ENCODE results near the gene CCDC158. TPM values are rescaled to one million over a fixed set of nuclear protein-coding genes. Genes with fewer than 3 reads are reported as not detected.

CCDC158 gene
- total and polyA plus RNA-seq, 2 experiments from 2014 or later, result 0.21 to 0.27 TPM

GRCh38 chr4:76325072-76325471, 95.9 kb downstream of the CCDC158 start:
- Histone ChIP-seq H3K9me2 (ENCODE audit: insufficient read depth) (peaks cover 7% of the 10 kb centered on the region; the same call in 1 of the 2 replicates), H3K4me1 (ENCODE audit: insufficient read depth) (no peaks in the 10 kb centered on the region), H3K27me3 (ENCODE audit: insufficient read depth) (no peaks in the 10 kb centered on the region), H2AFZ (no peak overlapping the region), H3K79me2 (replicated peaks; ENCODE audit: insufficient read depth) (no peaks in the 10 kb centered on the region), H3K4me2 (no peak overlapping the region), H3K36me3 (ENCODE audit: insufficient read depth) (0 out of 2 replicates have a peak, but pooled peaks cover 4% of the 10 kb centered on the region), H4K20me1 (replicated peaks; ENCODE audit: insufficient read depth) (no peaks in the 10 kb centered on the region), H3K4me3 (no peak overlapping the region), H3K27ac (ENCODE audit: low read depth) (no peak overlapping the region), H3F3A (replicated peaks; ENCODE audit: low read depth) (no peaks in the 10 kb centered on the region)
- Mint-ChIP-seq H3K36me3 (ENCODE audit: low read depth) (peaks cover 9% of the 10 kb centered on the region; the same call in 2 of the 3 replicates), H3K4me3 (no peak overlapping the region), H3K27me3 (ENCODE audit: insufficient read depth, low read depth, poor library complexity) (no peaks in the 10 kb centered on the region), H3K4me1 (no peaks in the 10 kb centered on the region), H3K9me3 (peaks cover 26% of the 10 kb centered on the region), H3K27ac (no peak overlapping the region)
- TF ChIP-seq ZNF114 (CRISPR knock-in tag; IDR thresholded peaks at IDR 0.05) (no peak), EZH2 (IDR thresholded peaks at IDR 0.05; ENCODE audit: low read depth, unreplicated experiment) (no peak), ZNF462 (CRISPR knock-in tag; IDR thresholded peaks at IDR 0.05) (no peak), JUNB (IDR thresholded peaks at IDR 0.05; ENCODE audit: unreplicated experiment) (no peak), CREB1 (CRISPR knock-in tag; IDR thresholded peaks at IDR 0.05; ENCODE audit: low read depth) (no peak), NANOG (IDR thresholded peaks at IDR 0.05; ENCODE audit: borderline replicate concordance) (no peak)
- DNase-seq (ENCODE audit: low spot score) (no peak), ATAC-seq (no peak)

GRCh38 chr4:76322236-76322635, 98.7 kb downstream of the CCDC158 start:
- no peak overlapping the region for H2AFZ ChIP-seq

More at GRCh38 chr4:76322236-76322635, 98.7 kb downstream of the CCDC158 start:
- H3K4me3 Mint-ChIP-seq, result no peak overlapping the region
- DNase-seq (ENCODE audit: low spot score) (no peak), ATAC-seq (no peak)
- no peaks in the 10 kb centered on the region for H4K20me1 ChIP-seq (replicated peaks; ENCODE audit: insufficient read depth)
- no peak overlapping the region for H3K27ac ChIP-seq (ENCODE audit: low read depth)
- H3F3A ChIP-seq (replicated peaks; ENCODE audit: low read depth), result no peaks in the 10 kb centered on the region
- no peaks in the 10 kb centered on the region for H3K27me3 ChIP-seq (ENCODE audit: insufficient read depth)
- peaks cover 20% of the 10 kb centered on the region for H3K9me3 Mint-ChIP-seq
- no peaks in the 10 kb centered on the region for H3K4me1 Mint-ChIP-seq
- H3K4me1 ChIP-seq (ENCODE audit: insufficient read depth), result no peaks in the 10 kb centered on the region
- no peaks in the 10 kb centered on the region for H3K27me3 Mint-ChIP-seq (ENCODE audit: insufficient read depth, low read depth, poor library complexity)
- H3K79me2 ChIP-seq (replicated peaks; ENCODE audit: insufficient read depth), result no peaks in the 10 kb centered on the region
- H3K4me2 ChIP-seq, result no peak overlapping the region
- H3K27ac Mint-ChIP-seq, result no peak overlapping the region
- no peak overlapping the region for H3K4me3 ChIP-seq
- peaks cover 7% of the 10 kb centered on the region; the same call in 1 of the 2 replicates for H3K9me2 ChIP-seq (ENCODE audit: insufficient read depth)
- H3K36me3 Mint-ChIP-seq (ENCODE audit: low read depth), result peaks cover 9% of the 10 kb centered on the region; the same call in 2 of the 3 replicates
- TF ChIP-seq NANOG (IDR thresholded peaks at IDR 0.05; ENCODE audit: borderline replicate concordance) (no peak), POLR2AphosphoS5 (IDR thresholded peaks at IDR 0.05; ENCODE audit: low read depth) (no peak), ZNF331 (CRISPR knock-in tag; IDR thresholded peaks at IDR 0.05; ENCODE audit: low read depth) (no peak), JUNB (IDR thresholded peaks at IDR 0.05; ENCODE audit: unreplicated experiment) (no peak), ZNF114 (CRISPR knock-in tag; IDR thresholded peaks at IDR 0.05) (no peak), STAT1 (IDR thresholded peaks at IDR 0.05; ENCODE audit: unreplicated experiment) (no peak), EZH2 (IDR thresholded peaks at IDR 0.05; ENCODE audit: low read depth, unreplicated experiment) (no peak), REST (IDR thresholded peaks at IDR 0.05; ENCODE audit: unreplicated experiment) (no peak)
- H3K36me3 ChIP-seq (ENCODE audit: insufficient read depth), result 0 out of 2 replicates have a peak, but pooled peaks cover 4% of the 10 kb centered on the region
